Measurements from ENCODE around the gene PLOD1. TPM values are rescaled to one million over a fixed set of nuclear protein-coding genes. Genes with fewer than 3 reads are reported as not detected.

The PLOD1 gene
- polyA plus RNA-seq, 1 donor (not counting 4 experiments of a cell fraction or from before 2014, with no cell fraction given), result 63.6 TPM

DNA sequence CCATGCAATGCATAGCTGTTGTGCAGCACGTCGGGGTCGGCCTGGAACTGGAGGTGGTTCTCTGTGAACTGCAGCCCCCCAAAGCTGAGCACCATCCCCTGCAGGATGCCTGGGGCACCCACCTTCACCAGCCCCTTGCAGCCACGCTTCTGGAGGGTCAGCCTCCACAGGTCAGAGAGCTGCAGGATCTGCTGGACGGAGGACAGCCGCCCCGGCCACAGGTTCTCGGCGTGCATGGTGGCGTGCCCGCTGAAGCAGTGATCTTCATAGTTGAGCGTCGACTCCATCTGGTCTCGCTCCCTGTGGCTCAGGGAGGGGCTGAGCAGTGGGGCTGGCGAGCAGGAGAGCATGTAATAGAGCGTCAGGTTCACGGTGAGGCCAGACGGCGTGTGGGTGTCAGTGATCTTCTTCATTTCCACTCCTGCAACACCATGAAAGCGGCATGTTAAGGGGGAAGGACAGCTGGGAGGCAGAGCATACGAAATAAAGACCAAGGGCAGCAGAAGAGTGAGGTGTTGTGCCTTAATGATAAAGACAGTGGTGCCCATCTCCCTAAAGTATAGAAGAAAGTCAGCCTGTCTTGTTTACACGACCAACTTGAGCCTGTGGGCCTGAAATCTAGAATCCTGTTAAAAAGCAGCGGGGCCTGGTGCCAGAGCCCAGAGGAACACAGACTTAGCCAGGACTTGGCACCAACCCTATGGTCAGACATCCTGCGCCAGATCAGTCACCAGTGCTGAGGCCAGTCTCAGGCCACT, 11.3 kb upstream of the PLOD1 start:
- H3K9ac ChIP-seq (ENCODE audit: control insufficient read depth, extremely low read depth, insufficient read depth, low read length), result no peak overlapping the region
- no peak overlapping the region for H3K4me3 ChIP-seq (ENCODE audit: control insufficient read depth in 2 of 3, extremely low read depth in 1 of 3, insufficient read depth in 2 of 3, low read depth in 1 of 3, low read length in 3 of 3)
- no peak for FAIRE-seq

DNA sequence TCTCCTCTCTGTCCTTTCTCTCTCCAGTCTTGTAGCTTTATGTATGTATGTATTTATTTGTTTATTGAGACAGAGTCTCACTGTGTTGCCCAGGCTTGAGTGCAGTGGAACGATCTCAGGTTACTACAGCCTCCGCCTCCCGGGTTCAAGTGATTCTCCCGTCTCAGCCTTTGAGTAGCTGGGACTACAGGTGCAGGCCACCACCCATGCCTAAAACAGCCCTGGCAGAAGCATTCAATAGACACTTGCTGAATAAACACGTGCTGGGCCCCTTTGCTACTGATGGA, 10.7 kb upstream of the PLOD1 start:
- Histone ChIP-seq H3K9me3 (ENCODE audit: control insufficient read depth, low read depth, low read length) (no peaks in the 10 kb centered on the region), H2AFZ (ENCODE audit: control insufficient read depth, low read length) (no peak overlapping the region), H3K4me3 (ENCODE audit: control insufficient read depth in 2 of 3, extremely low read depth in 1 of 3, insufficient read depth in 2 of 3, low read depth in 1 of 3, low read length in 3 of 3) (no peak overlapping the region), H3K9me1 (ENCODE audit: control insufficient read depth, extremely low read depth, insufficient read depth, low read length) (peaks cover 4% of the 10 kb centered on the region), H3K4me2 (ENCODE audit: control insufficient read depth, extremely low read depth, insufficient read depth, low read depth, low read length) (peak overlapping the region; percentile 84), H3K36me3 (ENCODE audit: control insufficient read depth in 2 of 2, extremely low read depth in 1 of 2, insufficient read depth in 2 of 2, low read length in 2 of 2) (peaks cover 16 to 20% of the 10 kb centered on the region in 2 experiments), H4K20me1 (ENCODE audit: control insufficient read depth, extremely low read depth, insufficient read depth, low read length) (peaks cover 3% of the 10 kb centered on the region), H3K4me1 (ENCODE audit: control insufficient read depth, extremely low read depth, insufficient read depth, low read length) (peaks cover 24% of the 10 kb centered on the region), H3K27ac (ENCODE audit: control insufficient read depth, insufficient read depth, low read length) (no peak overlapping the region), H3K27me3 (ENCODE audit: control insufficient read depth, extremely low read depth, insufficient read depth, low read length) (no peaks in the 10 kb centered on the region), H3K79me2 (ENCODE audit: control insufficient read depth, insufficient read depth, low read length) (peaks cover 40% of the 10 kb centered on the region), H3K9ac (ENCODE audit: control insufficient read depth, extremely low read depth, insufficient read depth, low read length) (no peak overlapping the region)
- dilution Hi-C loops (cut with MboI; ENCODE audit: extremely low pct_ligation_motif_present, low sequenced_read_pairs), result no loop called here
- TF ChIP-seq EZH2 (IDR thresholded peaks at IDR 0.05; ENCODE audit: low read length), result no peak
- no peak for TF ChIP-seq CTCF (optimal IDR thresholded peaks at IDR 0.05 in 1 of 3, IDR thresholded peaks at IDR 0.05 in 1 of 3, conservative IDR thresholded peaks at IDR 0.05 in 1 of 3; ENCODE audit: extremely low read depth in 1 of 3, insufficient read depth in 2 of 3, low read length in 3 of 3)
- FAIRE-seq (no peak), DNase-seq (ENCODE audit: low read depth, low spot score) (no peak)

More for the DNA sequence above, 11.3 kb upstream of the PLOD1 start:
- no peak overlapping the region for H3K4me2 ChIP-seq (ENCODE audit: control insufficient read depth, extremely low read depth, insufficient read depth, low read depth, low read length)
- H3K9me3 ChIP-seq (ENCODE audit: control insufficient read depth, low read depth, low read length), result no peaks in the 10 kb centered on the region
- TF ChIP-seq EZH2 (IDR thresholded peaks at IDR 0.05; ENCODE audit: low read length), result no peak
- no peak for TF ChIP-seq CTCF (optimal IDR thresholded peaks at IDR 0.05 in 1 of 3, IDR thresholded peaks at IDR 0.05 in 1 of 3, conservative IDR thresholded peaks at IDR 0.05 in 1 of 3; ENCODE audit: extremely low read depth in 1 of 3, insufficient read depth in 2 of 3, low read length in 3 of 3)
- peaks cover 16 to 21% of the 10 kb centered on the region in 2 experiments for H3K36me3 ChIP-seq (ENCODE audit: control insufficient read depth in 2 of 2, extremely low read depth in 1 of 2, insufficient read depth in 2 of 2, low read length in 2 of 2)
- dilution Hi-C loops (cut with MboI; ENCODE audit: extremely low pct_ligation_motif_present, low sequenced_read_pairs), result no loop called here
- H3K9me1 ChIP-seq (ENCODE audit: control insufficient read depth, extremely low read depth, insufficient read depth, low read length), result peaks cover 4% of the 10 kb centered on the region
- H3K4me1 ChIP-seq (ENCODE audit: control insufficient read depth, extremely low read depth, insufficient read depth, low read length), result peaks cover 27% of the 10 kb centered on the region
- H3K27me3 ChIP-seq (ENCODE audit: control insufficient read depth, extremely low read depth, insufficient read depth, low read length), result no peaks in the 10 kb centered on the region
- H3K27ac ChIP-seq (ENCODE audit: control insufficient read depth, insufficient read depth, low read length), result no peak overlapping the region
- H3K79me2 ChIP-seq (ENCODE audit: control insufficient read depth, insufficient read depth, low read length), result peaks cover 40% of the 10 kb centered on the region
- no peak for DNase-seq (ENCODE audit: low read depth, low spot score)
- H4K20me1 ChIP-seq (ENCODE audit: control insufficient read depth, extremely low read depth, insufficient read depth, low read length), result peaks cover 3% of the 10 kb centered on the region
- no peak overlapping the region for H2AFZ ChIP-seq (ENCODE audit: control insufficient read depth, low read length)
